ENCODE measurements around the gene A2M. TPM values are rescaled to one million over a fixed set of nuclear protein-coding genes. Genes with fewer than 3 reads are reported as not detected.

The A2M gene
- total and polyA plus RNA-seq, 4 donors, result 1,731 to 2,622 (median 2,052) TPM

DNA sequence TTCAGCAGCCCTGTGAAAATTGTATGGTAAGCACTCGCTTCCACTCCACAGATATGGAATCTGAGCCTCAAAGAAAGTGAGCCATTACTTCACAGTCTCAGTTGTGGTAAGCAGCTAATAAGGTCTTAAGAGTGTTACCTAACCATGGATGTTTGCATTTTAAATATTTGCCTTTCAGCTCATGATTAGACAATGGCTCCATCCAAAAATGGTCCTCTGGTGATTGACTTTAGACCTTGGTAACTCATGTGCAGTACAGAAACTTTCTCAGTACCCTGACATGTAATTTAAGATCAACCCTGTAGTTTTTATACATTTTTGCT, 1.8 kb downstream of the A2M start:
- H3K27ac ChIP-seq (ENCODE audit: low read depth in 1 of 2, low read length in 2 of 2), result no peak overlapping the region

More for the DNA sequence above, 1.8 kb downstream of the A2M start:
- 42% methylated on average over 1 of the region's 1 CpG for WGBS
- Histone ChIP-seq H3K9me3 (ENCODE audit: control insufficient read depth in 4 of 4, low read length in 3 of 4) (no peaks in the 10 kb centered on the region), H3K27me3 (ENCODE audit: control insufficient read depth in 4 of 4, insufficient read depth in 4 of 4, low read length in 3 of 4) (no peaks in the 10 kb centered on the region), H3K9ac (ENCODE audit: low read depth in 1 of 2, low read length in 2 of 2) (peak overlapping the region; percentile 2 to 90), H3K4me3 (ENCODE audit: low read depth in 1 of 3, low read length in 3 of 3) (peak overlapping the region; percentile 57 to 89 (median 72)), H3K4me1 (ENCODE audit: control insufficient read depth in 4 of 4, insufficient read depth in 4 of 4, low read length in 3 of 4) (peaks cover 3 to 41% (median 21%) of the 10 kb centered on the region in 4 donors), H3K36me3 (ENCODE audit: control insufficient read depth in 4 of 4, insufficient read depth in 3 of 4, low read depth in 1 of 4, low read length in 3 of 4) (peaks cover 10 to 35% (median 27%) of the 10 kb centered on the region in 4 donors)
- TF ChIP-seq JUND (IDR thresholded peaks at IDR 0.05), result peak; percentile 2 to 50
- TF ChIP-seq, protein P1, sequence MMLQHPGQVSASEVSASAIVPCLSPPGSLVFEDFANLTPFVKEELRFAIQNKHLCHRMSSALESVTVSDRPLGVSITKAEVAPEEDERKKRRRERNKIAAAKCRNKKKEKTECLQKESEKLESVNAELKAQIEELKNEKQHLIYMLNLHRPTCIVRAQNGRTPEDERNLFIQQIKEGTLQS (IDR thresholded peaks at IDR 0.05), result no peak
- TF ChIP-seq, protein P2, sequence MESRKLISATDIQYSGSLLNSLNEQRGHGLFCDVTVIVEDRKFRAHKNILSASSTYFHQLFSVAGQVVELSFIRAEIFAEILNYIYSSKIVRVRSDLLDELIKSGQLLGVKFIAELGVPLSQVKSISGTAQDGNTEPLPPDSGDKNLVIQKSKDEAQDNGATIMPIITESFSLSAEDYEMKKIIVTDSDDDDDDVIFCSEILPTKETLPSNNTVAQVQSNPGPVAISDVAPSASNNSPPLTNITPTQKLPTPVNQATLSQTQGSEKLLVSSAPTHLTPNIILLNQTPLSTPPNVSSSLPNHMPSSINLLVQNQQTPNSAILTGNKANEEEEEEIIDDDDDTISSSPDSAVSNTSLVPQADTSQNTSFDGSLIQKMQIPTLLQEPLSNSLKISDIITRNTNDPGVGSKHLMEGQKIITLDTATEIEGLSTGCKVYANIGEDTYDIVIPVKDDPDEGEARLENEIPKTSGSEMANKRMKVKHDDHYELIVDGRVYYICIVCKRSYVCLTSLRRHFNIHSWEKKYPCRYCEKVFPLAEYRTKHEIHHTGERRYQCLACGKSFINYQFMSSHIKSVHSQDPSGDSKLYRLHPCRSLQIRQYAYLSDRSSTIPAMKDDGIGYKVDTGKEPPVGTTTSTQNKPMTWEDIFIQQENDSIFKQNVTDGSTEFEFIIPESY (IDR thresholded peaks at IDR 0.05), result peak; percentile 32
- TF ChIP-seq, protein P3, sequence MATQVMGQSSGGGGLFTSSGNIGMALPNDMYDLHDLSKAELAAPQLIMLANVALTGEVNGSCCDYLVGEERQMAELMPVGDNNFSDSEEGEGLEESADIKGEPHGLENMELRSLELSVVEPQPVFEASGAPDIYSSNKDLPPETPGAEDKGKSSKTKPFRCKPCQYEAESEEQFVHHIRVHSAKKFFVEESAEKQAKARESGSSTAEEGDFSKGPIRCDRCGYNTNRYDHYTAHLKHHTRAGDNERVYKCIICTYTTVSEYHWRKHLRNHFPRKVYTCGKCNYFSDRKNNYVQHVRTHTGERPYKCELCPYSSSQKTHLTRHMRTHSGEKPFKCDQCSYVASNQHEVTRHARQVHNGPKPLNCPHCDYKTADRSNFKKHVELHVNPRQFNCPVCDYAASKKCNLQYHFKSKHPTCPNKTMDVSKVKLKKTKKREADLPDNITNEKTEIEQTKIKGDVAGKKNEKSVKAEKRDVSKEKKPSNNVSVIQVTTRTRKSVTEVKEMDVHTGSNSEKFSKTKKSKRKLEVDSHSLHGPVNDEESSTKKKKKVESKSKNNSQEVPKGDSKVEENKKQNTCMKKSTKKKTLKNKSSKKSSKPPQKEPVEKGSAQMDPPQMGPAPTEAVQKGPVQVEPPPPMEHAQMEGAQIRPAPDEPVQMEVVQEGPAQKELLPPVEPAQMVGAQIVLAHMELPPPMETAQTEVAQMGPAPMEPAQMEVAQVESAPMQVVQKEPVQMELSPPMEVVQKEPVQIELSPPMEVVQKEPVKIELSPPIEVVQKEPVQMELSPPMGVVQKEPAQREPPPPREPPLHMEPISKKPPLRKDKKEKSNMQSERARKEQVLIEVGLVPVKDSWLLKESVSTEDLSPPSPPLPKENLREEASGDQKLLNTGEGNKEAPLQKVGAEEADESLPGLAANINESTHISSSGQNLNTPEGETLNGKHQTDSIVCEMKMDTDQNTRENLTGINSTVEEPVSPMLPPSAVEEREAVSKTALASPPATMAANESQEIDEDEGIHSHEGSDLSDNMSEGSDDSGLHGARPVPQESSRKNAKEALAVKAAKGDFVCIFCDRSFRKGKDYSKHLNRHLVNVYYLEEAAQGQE (IDR thresholded peaks at IDR 0.05), result peak; percentile 35
- TF ChIP-seq SP1 (IDR thresholded peaks at IDR 0.05), result peak; percentile 27
- TF ChIP-seq HNF4A (conservative IDR thresholded peaks at IDR 0.05), result peak; percentile 56 to 83
- TF ChIP-seq, protein P4, sequence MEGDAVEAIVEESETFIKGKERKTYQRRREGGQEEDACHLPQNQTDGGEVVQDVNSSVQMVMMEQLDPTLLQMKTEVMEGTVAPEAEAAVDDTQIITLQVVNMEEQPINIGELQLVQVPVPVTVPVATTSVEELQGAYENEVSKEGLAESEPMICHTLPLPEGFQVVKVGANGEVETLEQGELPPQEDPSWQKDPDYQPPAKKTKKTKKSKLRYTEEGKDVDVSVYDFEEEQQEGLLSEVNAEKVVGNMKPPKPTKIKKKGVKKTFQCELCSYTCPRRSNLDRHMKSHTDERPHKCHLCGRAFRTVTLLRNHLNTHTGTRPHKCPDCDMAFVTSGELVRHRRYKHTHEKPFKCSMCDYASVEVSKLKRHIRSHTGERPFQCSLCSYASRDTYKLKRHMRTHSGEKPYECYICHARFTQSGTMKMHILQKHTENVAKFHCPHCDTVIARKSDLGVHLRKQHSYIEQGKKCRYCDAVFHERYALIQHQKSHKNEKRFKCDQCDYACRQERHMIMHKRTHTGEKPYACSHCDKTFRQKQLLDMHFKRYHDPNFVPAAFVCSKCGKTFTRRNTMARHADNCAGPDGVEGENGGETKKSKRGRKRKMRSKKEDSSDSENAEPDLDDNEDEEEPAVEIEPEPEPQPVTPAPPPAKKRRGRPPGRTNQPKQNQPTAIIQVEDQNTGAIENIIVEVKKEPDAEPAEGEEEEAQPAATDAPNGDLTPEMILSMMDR (IDR thresholded peaks at IDR 0.05; ENCODE audit: low read depth, low read length, missing input control), result no peak
- no peak for TF ChIP-seq FOXA1 (IDR thresholded peaks at IDR 0.05)
- TF ChIP-seq RXRA (IDR thresholded peaks at IDR 0.05), result peak; percentile 21 to 69
- peak; percentile 42 to 45 for TF ChIP-seq RAD21 (IDR thresholded peaks at IDR 0.05)
- no peak for TF ChIP-seq NR2F2 (IDR thresholded peaks at IDR 0.05)
- TF ChIP-seq GABPA (IDR thresholded peaks at IDR 0.05 in 1 of 2, conservative IDR thresholded peaks at IDR 0.05 in 1 of 2), result no peak
- TF ChIP-seq, protein P5, sequence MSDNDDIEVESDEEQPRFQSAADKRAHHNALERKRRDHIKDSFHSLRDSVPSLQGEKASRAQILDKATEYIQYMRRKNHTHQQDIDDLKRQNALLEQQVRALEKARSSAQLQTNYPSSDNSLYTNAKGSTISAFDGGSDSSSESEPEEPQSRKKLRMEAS (IDR thresholded peaks at IDR 0.05), result peak; percentile 52
- TF ChIP-seq HNF4G (IDR thresholded peaks at IDR 0.05), result no peak
- TF ChIP-seq YY1 (IDR thresholded peaks at IDR 0.05), result peak; percentile 93
- TF ChIP-seq FOXA2 (IDR thresholded peaks at IDR 0.05), result peak; percentile 62
- TF ChIP-seq EGR1 (IDR thresholded peaks at IDR 0.05; ENCODE audit: low read depth in 2 of 2), result peak in 1 of 2 donors; percentile 26
- peak; percentile 50 for TF ChIP-seq TAF1 (conservative IDR thresholded peaks at IDR 0.05)
- DNase-seq (ENCODE audit: low spot score), result no peak

All from liver (tissue), 9 donors.